HEK293 (cell line): Measurements from ENCODE around the gene GALK1.

Experiments used
- CTCF ChIA-PET: fragments of 350-600 bp; formaldehyde crosslinking; extraction: SDS; loops from one replicate; lab custom pipeline; 2021; ENCODE audit warnings: antibody characterized with exemption; lab: Yijun Ruan, JAX
- POLR2A ChIA-PET: fragments of 300-600 bp; formaldehyde crosslinking; extraction: SDS; loops from one replicate; lab custom pipeline; 2020; ENCODE audit warnings: antibody characterized with exemption, inconsistent platforms; lab: Yijun Ruan, JAX
- H3K27ac ChIP-seq: fragments of 200-500 bp; sonication (Bioruptor generic); 2 replicates; pipeline ENCODE4 v1.5.1; 2014; ENCODE audit warnings: low read depth, low read length, control low read depth, inconsistent platforms; ENCODE audit errors: extremely low read depth
- H3K36me3 ChIP-seq, 2 experiments: fragments of 200-500 bp in 1 of 2; sonication (Bioruptor generic) in 1 of 2; 1 replicate in 1 of 2; 2 replicates in 1 of 2; pipeline ENCODE4 v1.5.1; 2014 to 2017; ENCODE audit warnings: inconsistent platforms in 2 of 2, low read length in 2 of 2; ENCODE audit not compliant: control insufficient read depth in 2 of 2, insufficient read depth in 1 of 2
- H3K4me1 ChIP-seq: fragments of 200-500 bp; sonication (Bioruptor generic); 2 replicates; pipeline ENCODE4 v1.5.1; 2014; ENCODE audit warnings: mild to moderate bottlenecking, low read length, inconsistent platforms; ENCODE audit not compliant: control insufficient read depth, insufficient read depth
- H3K4me3 ChIP-seq: 2 replicates; pipeline ENCODE4 v1.5.1; 2011; ENCODE audit warnings: low read depth, mild to moderate bottlenecking, control low read depth, low read length, moderate library complexity
- H3K9me3 ChIP-seq: fragments of 200-500 bp; sonication (Bioruptor generic); 2 replicates; pipeline ENCODE4 v1.5.1; 2014; ENCODE audit warnings: low read depth, low read length, inconsistent platforms; ENCODE audit not compliant: control insufficient read depth, insufficient read depth
- ATF2 ChIP-seq: fragments of 450-650 bp; formaldehyde crosslinking; IDR thresholded peaks from 2 replicates; pipeline ENCODE4 v1.5.1; 2016; ENCODE audit warnings: missing biosample characterization, missing genetic modification characterization, low read depth
- BCL11A ChIP-seq: fragments of 450-650 bp; formaldehyde crosslinking; IDR thresholded peaks from 2 replicates; pipeline ENCODE4 v1.5.1; 2016; ENCODE audit warnings: low read depth, missing biosample characterization, missing genetic modification characterization
- IKZF3 ChIP-seq: fragments of 450-650 bp; IDR thresholded peaks from 2 replicates; pipeline ENCODE4 v1.5.0; 2018; ENCODE audit warnings: missing biosample characterization, mild to moderate bottlenecking, missing genetic modification characterization, moderate library complexity
- KLF8 ChIP-seq: fragments of 450-650 bp; formaldehyde crosslinking; IDR thresholded peaks from 2 replicates; pipeline ENCODE4 v1.5.1; 2016; ENCODE audit warnings: missing biosample characterization, missing genetic modification characterization
- MYNN ChIP-seq: fragments of 450-650 bp; formaldehyde crosslinking; IDR thresholded peaks from 2 replicates; pipeline ENCODE4 v1.5.1; 2016; ENCODE audit warnings: missing biosample characterization, missing genetic modification characterization, borderline replicate concordance
- SP7 ChIP-seq: fragments of 450-650 bp; formaldehyde crosslinking; IDR thresholded peaks from 2 replicates; pipeline ENCODE4 v1.5.1; 2016; ENCODE audit warnings: missing biosample characterization, missing genetic modification characterization
- TCF7L2 ChIP-seq: IDR thresholded peaks from 2 replicates; pipeline ENCODE4 v1.6.1; 2011; ENCODE audit warnings: low read depth, mild to moderate bottlenecking, inconsistent platforms, low read length, moderate library complexity, borderline replicate concordance
- ZBTB8A ChIP-seq: fragments of 450-650 bp; formaldehyde crosslinking; IDR thresholded peaks from 2 replicates; pipeline ENCODE4 v1.5.1; 2016; ENCODE audit warnings: missing biosample characterization, missing genetic modification characterization
- ZNF10 ChIP-seq: fragments of 450-650 bp; formaldehyde crosslinking; IDR thresholded peaks from 2 replicates; pipeline ENCODE4 v1.5.1; 2017; ENCODE audit warnings: missing biosample characterization, missing genetic modification characterization
- ZNF157 ChIP-seq: fragments of 450-650 bp; formaldehyde crosslinking; IDR thresholded peaks from 2 replicates; pipeline ENCODE4 v1.5.1; 2016; ENCODE audit warnings: missing biosample characterization, missing genetic modification characterization
- ZNF23 ChIP-seq: fragments of 450-650 bp; formaldehyde crosslinking; IDR thresholded peaks from 2 replicates; pipeline ENCODE4 v1.5.1; 2016; ENCODE audit warnings: missing biosample characterization, missing genetic modification characterization, borderline replicate concordance
- ZNF549 ChIP-seq: fragments of 450-650 bp; IDR thresholded peaks from 2 replicates; pipeline ENCODE4 v1.5.1; 2018; ENCODE audit warnings: missing biosample characterization, missing genetic modification characterization, mild to moderate bottlenecking, inconsistent platforms, moderate library complexity
- ZNF623 ChIP-seq: fragments of 450-650 bp; formaldehyde crosslinking; IDR thresholded peaks from 2 replicates; pipeline ENCODE4 v1.5.1; 2016; ENCODE audit warnings: missing biosample characterization, missing genetic modification characterization
- ZNF701 ChIP-seq: fragments of 450-650 bp; formaldehyde crosslinking; IDR thresholded peaks from 2 replicates; pipeline ENCODE4 v1.5.1; 2016; ENCODE audit warnings: missing biosample characterization, missing genetic modification characterization
- ZNF843 ChIP-seq: fragments of 450-650 bp; formaldehyde crosslinking; IDR thresholded peaks from 2 replicates; pipeline ENCODE4 v1.5.1; 2016; ENCODE audit warnings: missing biosample characterization, missing genetic modification characterization
- TF ChIP-seq, protein P1 (sequence below): fragments of 450-650 bp; formaldehyde crosslinking; IDR thresholded peaks from 2 replicates; pipeline ENCODE4 v1.5.0; 2017; ENCODE audit warnings: missing biosample characterization, missing genetic modification characterization, borderline replicate concordance
- TF ChIP-seq, protein P2 (sequence below): fragments of 450-650 bp; formaldehyde crosslinking; IDR thresholded peaks from 2 replicates; pipeline ENCODE4 v1.5.1; 2016; ENCODE audit warnings: missing biosample characterization, missing genetic modification characterization
- TF ChIP-seq, protein P3 (sequence below): fragments of 450-650 bp; formaldehyde crosslinking; IDR thresholded peaks from 2 replicates; pipeline ENCODE4 v1.5.1; 2017; ENCODE audit warnings: missing biosample characterization, missing genetic modification characterization
- TF ChIP-seq, protein P4 (sequence below): fragments of 450-650 bp; formaldehyde crosslinking; conservative IDR thresholded peaks from 2 replicates; pipeline ENCODE4 v1.5.1; 2016; ENCODE audit warnings: low read depth, missing biosample characterization, missing genetic modification characterization

Gene GALK1

DNA sequence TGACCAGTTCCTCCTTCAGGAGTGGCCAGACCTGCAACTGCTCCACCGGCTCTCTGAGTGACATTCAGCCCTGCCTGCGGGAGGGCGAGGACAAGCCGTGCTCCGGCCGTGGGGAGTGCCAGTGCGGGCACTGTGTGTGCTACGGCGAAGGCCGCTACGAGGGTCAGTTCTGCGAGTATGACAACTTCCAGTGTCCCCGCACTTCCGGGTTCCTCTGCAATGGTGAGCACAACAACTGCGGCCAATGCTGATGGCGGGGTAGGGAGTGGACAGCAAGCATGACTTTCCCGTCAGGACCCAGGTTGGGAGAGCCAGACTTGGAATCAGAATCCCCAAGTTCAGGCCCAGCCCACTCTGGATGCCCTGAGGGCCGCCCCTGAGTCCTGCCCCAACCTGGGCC, 31.5 kb downstream of the GALK1 start:
- ChIA-PET CTCF (interaction anchor here (0.6 to 8.8 kb wide), 6 partner anchors 13 to 207 kb away, joined by 3 to 106 read pairs (median 4); partner anchors contain the start of gene SMIM5), POLR2A (no interaction called here)
- H3K36me3 ChIP-seq, result no peaks in the 10 kb centered on the region
- no peaks in the 10 kb centered on the region for H3K4me1 ChIP-seq
- no peak overlapping the region for H3K27ac ChIP-seq
- H3K4me3 ChIP-seq, result no peak overlapping the region
- H3K9me3 ChIP-seq, result no peaks in the 10 kb centered on the region
- no peak for TF ChIP-seq ZNF23
- TF ChIP-seq, protein P1, sequence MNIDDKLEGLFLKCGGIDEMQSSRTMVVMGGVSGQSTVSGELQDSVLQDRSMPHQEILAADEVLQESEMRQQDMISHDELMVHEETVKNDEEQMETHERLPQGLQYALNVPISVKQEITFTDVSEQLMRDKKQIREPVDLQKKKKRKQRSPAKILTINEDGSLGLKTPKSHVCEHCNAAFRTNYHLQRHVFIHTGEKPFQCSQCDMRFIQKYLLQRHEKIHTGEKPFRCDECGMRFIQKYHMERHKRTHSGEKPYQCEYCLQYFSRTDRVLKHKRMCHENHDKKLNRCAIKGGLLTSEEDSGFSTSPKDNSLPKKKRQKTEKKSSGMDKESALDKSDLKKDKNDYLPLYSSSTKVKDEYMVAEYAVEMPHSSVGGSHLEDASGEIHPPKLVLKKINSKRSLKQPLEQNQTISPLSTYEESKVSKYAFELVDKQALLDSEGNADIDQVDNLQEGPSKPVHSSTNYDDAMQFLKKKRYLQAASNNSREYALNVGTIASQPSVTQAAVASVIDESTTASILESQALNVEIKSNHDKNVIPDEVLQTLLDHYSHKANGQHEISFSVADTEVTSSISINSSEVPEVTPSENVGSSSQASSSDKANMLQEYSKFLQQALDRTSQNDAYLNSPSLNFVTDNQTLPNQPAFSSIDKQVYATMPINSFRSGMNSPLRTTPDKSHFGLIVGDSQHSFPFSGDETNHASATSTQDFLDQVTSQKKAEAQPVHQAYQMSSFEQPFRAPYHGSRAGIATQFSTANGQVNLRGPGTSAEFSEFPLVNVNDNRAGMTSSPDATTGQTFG (tag by site-specific recombination), result no peak
- TF ChIP-seq, protein P2, sequence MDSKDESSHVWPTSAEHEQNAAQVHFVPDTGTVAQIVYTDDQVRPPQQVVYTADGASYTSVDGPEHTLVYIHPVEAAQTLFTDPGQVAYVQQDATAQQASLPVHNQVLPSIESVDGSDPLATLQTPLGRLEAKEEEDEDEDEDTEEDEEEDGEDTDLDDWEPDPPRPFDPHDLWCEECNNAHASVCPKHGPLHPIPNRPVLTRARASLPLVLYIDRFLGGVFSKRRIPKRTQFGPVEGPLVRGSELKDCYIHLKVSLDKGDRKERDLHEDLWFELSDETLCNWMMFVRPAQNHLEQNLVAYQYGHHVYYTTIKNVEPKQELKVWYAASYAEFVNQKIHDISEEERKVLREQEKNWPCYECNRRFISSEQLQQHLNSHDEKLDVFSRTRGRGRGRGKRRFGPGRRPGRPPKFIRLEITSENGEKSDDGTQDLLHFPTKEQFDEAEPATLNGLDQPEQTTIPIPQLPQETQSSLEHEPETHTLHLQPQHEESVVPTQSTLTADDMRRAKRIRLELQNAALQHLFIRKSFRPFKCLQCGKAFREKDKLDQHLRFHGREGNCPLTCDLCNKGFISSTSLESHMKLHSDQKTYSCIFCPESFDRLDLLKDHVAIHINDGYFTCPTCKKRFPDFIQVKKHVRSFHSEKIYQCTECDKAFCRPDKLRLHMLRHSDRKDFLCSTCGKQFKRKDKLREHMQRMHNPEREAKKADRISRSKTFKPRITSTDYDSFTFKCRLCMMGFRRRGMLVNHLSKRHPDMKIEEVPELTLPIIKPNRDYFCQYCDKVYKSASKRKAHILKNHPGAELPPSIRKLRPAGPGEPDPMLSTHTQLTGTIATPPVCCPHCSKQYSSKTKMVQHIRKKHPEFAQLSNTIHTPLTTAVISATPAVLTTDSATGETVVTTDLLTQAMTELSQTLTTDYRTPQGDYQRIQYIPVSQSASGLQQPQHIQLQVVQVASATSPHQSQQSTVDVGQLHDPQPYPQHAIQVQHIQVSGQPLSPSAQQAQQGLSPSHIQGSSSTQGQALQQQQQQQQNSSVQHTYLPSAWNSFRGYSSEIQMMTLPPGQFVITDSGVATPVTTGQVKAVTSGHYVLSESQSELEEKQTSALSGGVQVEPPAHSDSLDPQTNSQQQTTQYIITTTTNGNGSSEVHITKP (tag by site-specific recombination), result no peak
- no peak for TF ChIP-seq ZNF10 (tag by site-specific recombination)
- TF ChIP-seq IKZF3, result no peak
- no peak for TF ChIP-seq MYNN
- TF ChIP-seq ZNF843, result no peak
- no peak for TF ChIP-seq ATF2 (tag by site-specific recombination)
- no peak for TF ChIP-seq ZNF549 (tag by site-specific recombination)
- no peak for TF ChIP-seq KLF8 (tag by site-specific recombination)
- TF ChIP-seq, protein P3, sequence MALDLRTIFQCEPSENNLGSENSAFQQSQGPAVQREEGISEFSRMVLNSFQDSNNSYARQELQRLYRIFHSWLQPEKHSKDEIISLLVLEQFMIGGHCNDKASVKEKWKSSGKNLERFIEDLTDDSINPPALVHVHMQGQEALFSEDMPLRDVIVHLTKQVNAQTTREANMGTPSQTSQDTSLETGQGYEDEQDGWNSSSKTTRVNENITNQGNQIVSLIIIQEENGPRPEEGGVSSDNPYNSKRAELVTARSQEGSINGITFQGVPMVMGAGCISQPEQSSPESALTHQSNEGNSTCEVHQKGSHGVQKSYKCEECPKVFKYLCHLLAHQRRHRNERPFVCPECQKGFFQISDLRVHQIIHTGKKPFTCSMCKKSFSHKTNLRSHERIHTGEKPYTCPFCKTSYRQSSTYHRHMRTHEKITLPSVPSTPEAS (tag by site-specific recombination), result no peak
- TF ChIP-seq SP7, result no peak
- TF ChIP-seq TCF7L2, result no peak
- TF ChIP-seq ZNF701 (tag by site-specific recombination), result no peak

DNA sequence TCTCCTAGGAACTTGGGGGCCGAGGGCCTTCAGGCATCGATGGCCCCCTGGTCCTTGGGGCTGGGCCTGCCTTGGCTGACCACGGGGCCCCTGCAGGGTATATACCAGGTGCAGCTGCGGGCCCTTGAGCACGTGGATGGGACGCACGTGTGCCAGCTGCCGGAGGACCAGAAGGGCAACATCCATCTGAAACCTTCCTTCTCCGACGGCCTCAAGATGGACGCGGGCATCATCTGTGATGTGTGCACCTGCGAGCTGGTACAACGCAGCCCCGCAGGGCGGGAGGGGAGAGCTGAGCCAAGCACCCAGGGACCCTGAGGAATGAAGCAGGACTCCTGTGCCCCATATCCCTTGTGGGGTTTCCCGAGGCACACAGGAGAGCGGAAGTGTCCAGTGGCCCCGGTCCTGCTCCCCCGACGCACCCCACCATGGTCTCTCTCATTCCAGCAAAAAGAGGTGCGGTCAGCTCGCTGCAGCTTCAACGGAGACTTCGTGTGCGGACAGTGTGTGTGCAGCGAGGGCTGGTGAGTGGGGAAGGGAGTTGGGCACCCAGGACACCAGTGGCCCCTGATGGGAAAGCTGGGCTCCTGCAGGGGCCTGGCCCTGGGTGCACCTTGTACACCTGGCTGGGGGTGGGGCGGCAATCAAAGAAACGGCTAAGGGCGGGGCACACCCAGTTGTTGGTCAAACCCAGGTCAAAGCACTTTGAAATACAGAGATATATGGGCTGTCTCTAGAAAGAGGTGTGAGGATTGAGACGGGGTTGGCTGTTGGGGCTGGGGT, 33.1 kb downstream of the GALK1 start:
- H3K36me3 ChIP-seq, result no peaks in the 10 kb centered on the region
- no peak overlapping the region for H3K27ac ChIP-seq
- H3K4me3 ChIP-seq, result no peak overlapping the region
- H3K4me1 ChIP-seq, result no peaks in the 10 kb centered on the region
- no peak for TF ChIP-seq ZNF157 (tag by site-specific recombination)
- TF ChIP-seq BCL11A (tag by site-specific recombination), result no peak
- TF ChIP-seq ZNF623 (tag by site-specific recombination), result no peak
- TF ChIP-seq, protein P4, sequence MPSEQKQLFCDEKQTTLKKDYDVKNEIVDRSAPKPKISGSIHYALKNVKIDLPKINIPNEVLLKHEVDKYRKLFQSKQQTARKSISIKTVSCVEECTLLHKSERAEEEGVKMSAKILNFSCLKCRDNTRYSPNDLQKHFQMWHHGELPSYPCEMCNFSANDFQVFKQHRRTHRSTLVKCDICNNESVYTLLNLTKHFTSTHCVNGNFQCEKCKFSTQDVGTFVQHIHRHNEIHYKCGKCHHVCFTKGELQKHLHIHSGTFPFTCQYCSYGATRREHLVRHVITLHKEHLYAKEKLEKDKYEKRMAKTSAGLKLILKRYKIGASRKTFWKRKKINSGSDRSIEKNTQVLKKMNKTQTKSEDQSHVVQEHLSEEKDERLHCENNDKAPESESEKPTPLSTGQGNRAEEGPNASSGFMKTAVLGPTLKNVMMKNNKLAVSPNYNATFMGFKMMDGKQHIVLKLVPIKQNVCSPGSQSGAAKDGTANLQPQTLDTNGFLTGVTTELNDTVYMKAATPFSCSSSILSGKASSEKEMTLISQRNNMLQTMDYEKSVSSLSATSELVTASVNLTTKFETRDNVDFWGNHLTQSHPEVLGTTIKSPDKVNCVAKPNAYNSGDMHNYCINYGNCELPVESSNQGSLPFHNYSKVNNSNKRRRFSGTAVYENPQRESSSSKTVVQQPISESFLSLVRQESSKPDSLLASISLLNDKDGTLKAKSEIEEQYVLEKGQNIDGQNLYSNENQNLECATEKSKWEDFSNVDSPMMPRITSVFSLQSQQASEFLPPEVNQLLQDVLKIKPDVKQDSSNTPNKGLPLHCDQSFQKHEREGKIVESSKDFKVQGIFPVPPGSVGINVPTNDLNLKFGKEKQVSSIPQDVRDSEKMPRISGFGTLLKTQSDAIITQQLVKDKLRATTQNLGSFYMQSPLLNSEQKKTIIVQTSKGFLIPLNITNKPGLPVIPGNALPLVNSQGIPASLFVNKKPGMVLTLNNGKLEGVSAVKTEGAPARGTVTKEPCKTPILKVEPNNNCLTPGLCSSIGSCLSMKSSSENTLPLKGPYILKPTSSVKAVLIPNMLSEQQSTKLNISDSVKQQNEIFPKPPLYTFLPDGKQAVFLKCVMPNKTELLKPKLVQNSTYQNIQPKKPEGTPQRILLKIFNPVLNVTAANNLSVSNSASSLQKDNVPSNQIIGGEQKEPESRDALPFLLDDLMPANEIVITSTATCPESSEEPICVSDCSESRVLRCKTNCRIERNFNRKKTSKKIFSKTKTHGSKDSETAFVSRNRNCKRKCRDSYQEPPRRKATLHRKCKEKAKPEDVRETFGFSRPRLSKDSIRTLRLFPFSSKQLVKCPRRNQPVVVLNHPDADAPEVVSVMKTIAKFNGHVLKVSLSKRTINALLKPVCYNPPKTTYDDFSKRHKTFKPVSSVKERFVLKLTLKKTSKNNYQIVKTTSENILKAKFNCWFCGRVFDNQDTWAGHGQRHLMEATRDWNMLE (tag by site-specific recombination), result no peak
- TF ChIP-seq ZBTB8A (tag by site-specific recombination), result no peak
- no peaks in the 10 kb centered on the region for H3K9me3 ChIP-seq
- ChIA-PET CTCF (interaction anchor here (0.7 to 8.8 kb wide), 3 partner anchors 17 to 107 kb away, joined by 4 to 106 read pairs (median 4); no protein-coding TSS in a partner anchor), POLR2A (no interaction called here)
